Stimulated activated CD8-positive, alpha-beta memory T cell treated with anti-CD3 and anti-CD28 coated beads, Interleukin-15, amount 100 ng/mL, for 4 hours (primary cell): Measurements from ENCODE around the gene MAPKAP1.
"Not testable (repeated sequence)": the region's sequence is repeated elsewhere in the genome, so short reads cannot be mapped to it uniquely, and the experiment has no call there.

Source experiments
- DNase-seq, 2 donors: peaks; one replicate each; pipeline ENCODE4 v3.0.0-alpha.2; 2020; ENCODE audit warnings: low read depth in 2 of 2

Gene MAPKAP1

GRCh38 chr9:125411171-125411756 is 295.7 kb downstream of the MAPKAP1 start:
- DNase-seq = no peak

GRCh38 chr9:125410522-125410894 is 296.5 kb downstream of the MAPKAP1 start:
- DNase-seq = no peak

- no peak for DNase-seq
Observed at GRCh38 chr9:125409637-125410521, 297.1 kb downstream of the MAPKAP1 start.

- no peak for DNase-seq
Observed at GRCh38 chr9:125409217-125409636, 297.8 kb downstream of the MAPKAP1 start.

- peak; percentile 45 to 46 for DNase-seq
Observed at GRCh38 chr9:125407974-125408900, 298.8 kb downstream of the MAPKAP1 start.

- DNase-seq = no peak
Observed at GRCh38 chr9:125407432-125407973, 299.5 kb downstream of the MAPKAP1 start.

GRCh38 chr9:125406810-125407087 is 300.3 kb downstream of the MAPKAP1 start:
- DNase-seq = no peak

GRCh38 chr9:125405938-125406809 is 300.8 kb downstream of the MAPKAP1 start:
- DNase-seq = no peak

GRCh38 chr9:125404733-125405132 is 302.3 kb downstream of the MAPKAP1 start:
- DNase-seq = no peak

GRCh38 chr9:125400725-125401716 is 306.0 kb downstream of the MAPKAP1 start:
- DNase-seq = no peak

- DNase-seq = not testable (repeated sequence)
Observed at GRCh38 chr9:125400232-125400631, 306.8 kb downstream of the MAPKAP1 start.

GRCh38 chr9:125399666-125400065 is 307.3 kb downstream of the MAPKAP1 start:
- DNase-seq = no peak

GRCh38 chr9:125399165-125399564 is 307.8 kb downstream of the MAPKAP1 start:
- DNase-seq = no peak

GRCh38 chr9:125398243-125398642 is 308.8 kb downstream of the MAPKAP1 start:
- DNase-seq = no peak

GRCh38 chr9:125397736-125398135 is 309.3 kb downstream of the MAPKAP1 start:
- no peak for DNase-seq

- DNase-seq = no peak
Observed at GRCh38 chr9:125396799-125397198, 310.2 kb downstream of the MAPKAP1 start.

GRCh38 chr9:125393426-125393825 is 313.6 kb downstream of the MAPKAP1 start:
- no peak for DNase-seq

GRCh38 chr9:125391704-125392103 is 315.3 kb downstream of the MAPKAP1 start:
- DNase-seq = no peak

- DNase-seq = no peak
Observed at GRCh38 chr9:125388978-125389377, 318.0 kb downstream of the MAPKAP1 start.
